ENCODE measurements around the gene APRT. TPM values are rescaled to one million over a fixed set of nuclear protein-coding genes. Genes with fewer than 3 reads are reported as not detected.

The APRT gene
- total RNA-seq, 2 experiments from 2014 or later: 153 to 154 TPM

DNA sequence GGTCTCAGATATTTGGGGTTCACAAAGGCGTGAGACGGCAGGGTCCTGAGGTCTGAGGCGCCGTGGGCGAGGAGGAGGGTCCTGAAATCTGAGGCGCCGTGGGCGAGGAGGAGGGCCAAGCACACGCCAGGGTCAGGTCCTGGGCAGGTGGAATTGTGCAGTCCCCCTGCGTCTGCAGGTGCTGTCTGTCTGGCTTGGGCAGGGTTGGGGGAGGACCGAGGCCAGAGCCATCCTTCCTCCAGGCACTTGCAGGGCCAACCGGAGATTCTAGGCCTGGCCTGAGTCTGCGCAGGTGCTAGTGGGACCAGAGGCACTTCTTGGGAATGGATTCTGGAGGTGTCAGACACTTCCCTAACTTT is 2.4 kb upstream of the APRT start:
- H3K27ac ChIP-seq (ENCODE audit: low read depth in 1 of 2, low read length in 2 of 2): no peak overlapping the region
- no peak for ATAC-seq (ENCODE audit: poor library complexity)
- ChIA-PET POLR2A (interaction anchor here (5.5 kb wide), 1 partner anchor 43 kb away, joined by 67 read pairs; the partner anchor contains the start of genes GALNS and TRAPPC2L), CTCF (interaction anchor here (1.2 to 4.2 kb wide), 2 partner anchors 43 to 77 kb away, joined by 3 to 19 read pairs; partner anchors contain the start of genes GALNS and TRAPPC2L)
- Mint-ChIP-seq H3K4me1 (ENCODE audit: low read depth) (peaks cover 4% of the 10 kb centered on the region), H3K36me3 (ENCODE audit: low read depth) (peaks cover 8% of the 10 kb centered on the region), H3K9me3 (no peaks in the 10 kb centered on the region), H3K27me3 (no peaks in the 10 kb centered on the region), H3K27ac (no peak overlapping the region), H3K4me3 (peak overlapping the region; percentile 60)
- H3K4me1 ChIP-seq (ENCODE audit: insufficient read depth, low read length): peaks cover 29% of the 10 kb centered on the region
- no peaks in the 10 kb centered on the region for H3K9me3 ChIP-seq (ENCODE audit: control insufficient read depth in 1 of 2, insufficient read depth in 1 of 2, low read length in 2 of 2)
- intact Hi-C loops (cut with DNase I, micrococcal nuclease): loop anchor here (1.0 to 2.0 kb wide), 2 partner anchors 43 to 353 kb away; partner anchors contain the start of gene TRAPPC2L (in 1 of the 2)
- TF ChIP-seq, protein P1, sequence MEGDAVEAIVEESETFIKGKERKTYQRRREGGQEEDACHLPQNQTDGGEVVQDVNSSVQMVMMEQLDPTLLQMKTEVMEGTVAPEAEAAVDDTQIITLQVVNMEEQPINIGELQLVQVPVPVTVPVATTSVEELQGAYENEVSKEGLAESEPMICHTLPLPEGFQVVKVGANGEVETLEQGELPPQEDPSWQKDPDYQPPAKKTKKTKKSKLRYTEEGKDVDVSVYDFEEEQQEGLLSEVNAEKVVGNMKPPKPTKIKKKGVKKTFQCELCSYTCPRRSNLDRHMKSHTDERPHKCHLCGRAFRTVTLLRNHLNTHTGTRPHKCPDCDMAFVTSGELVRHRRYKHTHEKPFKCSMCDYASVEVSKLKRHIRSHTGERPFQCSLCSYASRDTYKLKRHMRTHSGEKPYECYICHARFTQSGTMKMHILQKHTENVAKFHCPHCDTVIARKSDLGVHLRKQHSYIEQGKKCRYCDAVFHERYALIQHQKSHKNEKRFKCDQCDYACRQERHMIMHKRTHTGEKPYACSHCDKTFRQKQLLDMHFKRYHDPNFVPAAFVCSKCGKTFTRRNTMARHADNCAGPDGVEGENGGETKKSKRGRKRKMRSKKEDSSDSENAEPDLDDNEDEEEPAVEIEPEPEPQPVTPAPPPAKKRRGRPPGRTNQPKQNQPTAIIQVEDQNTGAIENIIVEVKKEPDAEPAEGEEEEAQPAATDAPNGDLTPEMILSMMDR (IDR thresholded peaks at IDR 0.05): no peak
- no peak for DNase-seq
- H3K36me3 ChIP-seq (ENCODE audit: insufficient read depth, low read length): peaks cover 12% of the 10 kb centered on the region
- no peaks in the 10 kb centered on the region for H3K27me3 ChIP-seq (ENCODE audit: control insufficient read depth in 1 of 2, insufficient read depth in 2 of 2, low read length in 2 of 2)
- no peak overlapping the region for H3K4me3 ChIP-seq (ENCODE audit: low read length)

DNA sequence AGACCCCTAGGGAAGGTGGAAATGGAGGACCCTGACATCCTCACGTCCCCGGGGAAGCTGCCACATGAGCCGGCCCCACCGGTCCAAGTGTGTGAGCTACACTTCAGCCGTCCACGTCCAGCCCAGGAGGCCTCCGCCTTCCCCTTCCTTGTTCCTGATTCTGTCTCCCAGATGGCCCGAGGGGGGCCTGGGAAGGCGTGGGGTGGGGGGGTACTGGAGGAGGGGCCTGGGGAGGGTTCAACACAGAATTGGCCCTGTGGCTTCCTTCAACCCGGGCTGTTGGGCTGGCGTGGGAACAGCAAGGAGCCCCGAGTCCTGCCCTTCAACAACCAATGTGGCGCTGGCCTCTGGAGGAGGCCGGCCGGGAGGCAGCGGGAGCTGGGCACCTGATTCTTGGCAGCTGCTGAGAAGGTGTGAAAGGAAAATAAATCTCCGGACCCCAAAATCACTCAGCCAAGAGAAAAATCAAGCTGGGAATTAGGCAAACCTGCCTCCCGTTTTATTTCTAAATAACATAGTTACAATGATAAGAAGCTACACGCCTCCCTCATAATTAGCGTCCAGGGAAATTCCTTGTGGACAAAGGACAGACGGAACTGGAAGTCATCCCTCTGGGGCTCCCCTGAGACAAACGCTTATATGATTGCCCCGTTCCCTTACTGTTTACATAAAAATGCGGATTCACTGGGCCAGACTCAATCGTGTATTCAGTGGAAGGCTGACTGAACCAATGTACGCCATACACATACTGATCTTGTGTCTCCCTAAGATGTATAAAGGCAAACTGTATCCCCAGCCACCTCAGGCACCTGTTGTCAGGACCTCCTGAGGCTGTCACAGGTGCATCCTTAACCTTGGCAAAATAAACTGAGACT is 1.8 kb upstream of the APRT start:
- H3K4me3 Mint-ChIP-seq: peak overlapping the region; percentile 60
- peaks cover 8% of the 10 kb centered on the region for H3K36me3 Mint-ChIP-seq (ENCODE audit: low read depth)
- Histone ChIP-seq H3K27me3 (ENCODE audit: control insufficient read depth in 1 of 2, insufficient read depth in 2 of 2, low read length in 2 of 2) (no peaks in the 10 kb centered on the region), H3K27ac (ENCODE audit: low read depth in 1 of 2, low read length in 2 of 2) (no peak overlapping the region), H3K9me3 (ENCODE audit: control insufficient read depth in 1 of 2, insufficient read depth in 1 of 2, low read length in 2 of 2) (no peaks in the 10 kb centered on the region), H3K4me3 (ENCODE audit: low read length) (no peak overlapping the region), H3K36me3 (ENCODE audit: insufficient read depth, low read length) (peaks cover 16% of the 10 kb centered on the region), H3K4me1 (ENCODE audit: insufficient read depth, low read length) (peaks cover 29% of the 10 kb centered on the region)
- no peak overlapping the region for H3K27ac Mint-ChIP-seq
- peaks cover 4% of the 10 kb centered on the region for H3K4me1 Mint-ChIP-seq (ENCODE audit: low read depth)
- H3K27me3 Mint-ChIP-seq: no peaks in the 10 kb centered on the region
- ATAC-seq (ENCODE audit: poor library complexity) (no peak), DNase-seq (no peak)
- intact Hi-C loops (cut with DNase I, micrococcal nuclease): loop anchor here (1.0 to 2.0 kb wide), 3 partner anchors 44 to 403 kb away; partner anchors contain the start of genes TRAPPC2L (in 1 of the 2) and ZNF778 (in 1 of the 2)
- ChIA-PET CTCF (interaction anchor here (1.2 to 4.2 kb wide), 2 partner anchors 44 to 76 kb away, joined by 3 to 19 read pairs; partner anchors contain the start of genes GALNS and TRAPPC2L), POLR2A (interaction anchor here (0.7 to 5.5 kb wide), 5 partner anchors 18 to 434 kb away, joined by 3 to 67 read pairs (median 22); partner anchors contain the start of genes GALNS, PIEZO1 and TRAPPC2L)
- TF ChIP-seq, protein P1 (IDR thresholded peaks at IDR 0.05): no peak
- no peaks in the 10 kb centered on the region for H3K9me3 Mint-ChIP-seq

DNA sequence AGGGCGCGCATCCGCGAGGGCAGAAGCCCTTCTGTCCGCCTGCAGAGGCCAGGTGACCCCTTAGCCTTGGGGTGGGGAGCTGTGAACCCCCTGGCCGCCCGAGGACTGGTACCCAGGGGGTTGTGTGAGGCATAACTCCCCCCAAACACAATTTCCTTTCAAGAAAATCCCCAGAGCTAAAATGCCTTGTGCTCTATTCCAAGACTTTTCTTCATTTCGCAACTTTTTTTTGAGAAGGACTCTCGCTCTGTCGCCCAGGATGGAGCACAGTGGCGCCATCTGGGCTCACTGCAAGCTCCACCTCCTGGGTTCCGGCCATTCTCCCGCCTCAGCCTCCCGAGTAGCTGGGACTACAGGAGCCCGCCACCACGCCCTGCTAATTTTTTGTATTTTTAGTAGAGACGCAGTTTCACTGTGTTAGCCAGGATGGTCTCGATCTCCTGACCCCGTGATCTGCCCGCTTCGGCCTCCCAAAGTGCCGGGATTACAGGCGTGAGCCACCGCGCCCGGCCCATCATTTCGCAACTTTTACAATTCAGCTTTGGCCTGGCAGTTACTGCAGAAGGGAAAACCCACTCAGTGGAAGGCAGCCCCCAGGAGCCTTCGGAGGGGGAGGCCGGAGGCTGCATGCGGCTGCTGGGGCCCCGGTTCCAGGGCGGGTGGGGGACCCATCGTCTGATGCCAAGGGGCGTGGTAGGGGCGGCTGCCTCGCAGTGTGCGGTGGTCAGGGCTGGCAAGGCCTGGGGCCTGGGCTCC is 963 bp upstream of the APRT start:
- Histone ChIP-seq H3K4me1 (ENCODE audit: insufficient read depth, low read length) (peaks cover 29% of the 10 kb centered on the region), H3K27ac (ENCODE audit: low read depth in 1 of 2, low read length in 2 of 2) (peak overlapping the region in 1 of 2 donors; percentile 70), H3K27me3 (ENCODE audit: control insufficient read depth in 1 of 2, insufficient read depth in 2 of 2, low read length in 2 of 2) (no peaks in the 10 kb centered on the region), H3K4me3 (ENCODE audit: low read length) (peak overlapping the region; percentile 75), H3K9me3 (ENCODE audit: control insufficient read depth in 1 of 2, insufficient read depth in 1 of 2, low read length in 2 of 2) (no peaks in the 10 kb centered on the region), H3K36me3 (ENCODE audit: insufficient read depth, low read length) (peaks cover 23% of the 10 kb centered on the region)
- TF ChIP-seq, protein P1 (IDR thresholded peaks at IDR 0.05): peak; percentile 22
- ChIA-PET POLR2A (interaction anchor here (0.6 to 5.5 kb wide), 19 partner anchors 9 to 695 kb away, joined by 3 to 67 read pairs (median 4); partner anchors contain the start of genes CDT1, GALNS, PIEZO1 and SPG7), CTCF (interaction anchor here (0.9 to 4.2 kb wide), 4 partner anchors 18 to 75 kb away, joined by 3 to 19 read pairs (median 10); partner anchors contain the start of genes GALNS and TRAPPC2L)
- H3K27ac Mint-ChIP-seq: peak overlapping the region; percentile 95
- peak in 4 of 14 experiments; percentile 23 to 58 (median 48) for DNase-seq
- peaks cover 4% of the 10 kb centered on the region for H3K4me1 Mint-ChIP-seq (ENCODE audit: low read depth)
- H3K9me3 Mint-ChIP-seq: no peaks in the 10 kb centered on the region
- intact Hi-C loops (cut with DNase I, micrococcal nuclease): loop anchor here (1.0 to 2.0 kb wide), 2 partner anchors 45 to 404 kb away; partner anchors contain the start of genes TRAPPC2L (in 1 of the 2) and ZNF778 (in 1 of the 2)
- H3K27me3 Mint-ChIP-seq: no peaks in the 10 kb centered on the region
- no peak for ATAC-seq (ENCODE audit: poor library complexity)
- H3K4me3 Mint-ChIP-seq: peak overlapping the region; percentile 84
- H3K36me3 Mint-ChIP-seq (ENCODE audit: low read depth): peaks cover 8% of the 10 kb centered on the region
